T-helper 2 cell treated with Interferon-gamma antibody and Interleukin-4, amounts not matched to agents 100 ng/mL and 5 ng/mL, for 36 hours (primary cell): ENCODE results near the gene FSHB. TPM values are rescaled to one million over a fixed set of nuclear protein-coding genes. Genes with fewer than 3 reads are reported as not detected.
"Not testable (repeated sequence)": the region's sequence is repeated elsewhere in the genome, so short reads cannot be mapped to it uniquely, and the experiment has no call there.

Experiments used
- intact Hi-C: fragments of 100-400 bp; cut with micrococcal nuclease; formaldehyde crosslinking; loops from one replicate; pipeline ENCODE4 v1.15.1; 2023
- total RNA-seq: library from RNA; stranded (reverse); gene quantifications from 2 replicates; pipeline ENCODE4 v1.2.3, GENCODE V29; 2022

Gene FSHB
- not detected in 2 replicates for total RNA-seq

- intact Hi-C loops = no loop called here
Observed at GRCh38 chr11:30230714-30231113, at the start of gene FSHB. TSS of gene FSHB (plus strand) at chr11:30231014. CDS start at chr11:30231903, 889 bp downstream.

- intact Hi-C loops = no loop called here
Observed at GRCh38 chr11:30186748-30187147, 44.1 kb upstream of the FSHB start.

GRCh38 chr11:30192620-30193019 is 38.2 kb upstream of the FSHB start:
- intact Hi-C loops = no loop called here

- intact Hi-C loops = no loop called here
Observed at GRCh38 chr11:30196400-30197206, 34.2 kb upstream of the FSHB start.

- intact Hi-C loops = no loop called here
Observed at GRCh38 chr11:30197869-30198268, 32.9 kb upstream of the FSHB start.

- intact Hi-C loops = not testable (repeated sequence)
Observed at GRCh38 chr11:30202989-30203388, 27.8 kb upstream of the FSHB start.

- intact Hi-C loops = no loop called here
Observed at GRCh38 chr11:30203850-30204249, 27.0 kb upstream of the FSHB start.

- intact Hi-C loops = no loop called here
Observed at GRCh38 chr11:30206249-30206996, 24.4 kb upstream of the FSHB start.

GRCh38 chr11:30210357-30210756 is 20.5 kb upstream of the FSHB start:
- intact Hi-C loops = no loop called here

- intact Hi-C loops = no loop called here
Observed at GRCh38 chr11:30216534-30216933, 14.3 kb upstream of the FSHB start.

- intact Hi-C loops = no loop called here
Observed at GRCh38 chr11:30218278-30218677, 12.5 kb upstream of the FSHB start.

GRCh38 chr11:30225642-30226041 is 5.2 kb upstream of the FSHB start:
- intact Hi-C loops = no loop called here

- intact Hi-C loops = no loop called here
Observed at GRCh38 chr11:30228323-30228884, 2.4 kb upstream of the FSHB start.

GRCh38 chr11:30239025-30239424 is 8.2 kb downstream of the FSHB start:
- intact Hi-C loops = no loop called here

GRCh38 chr11:30244265-30244664 is 13.5 kb downstream of the FSHB start:
- intact Hi-C loops = no loop called here

GRCh38 chr11:30245621-30246020 is 14.8 kb downstream of the FSHB start:
- intact Hi-C loops = no loop called here

- intact Hi-C loops = no loop called here
Observed at GRCh38 chr11:30254307-30255298, 23.8 kb downstream of the FSHB start.

- intact Hi-C loops = no loop called here
Observed at GRCh38 chr11:30255637-30256036, 24.8 kb downstream of the FSHB start.

- intact Hi-C loops = no loop called here
Observed at GRCh38 chr11:30257058-30257457, 26.2 kb downstream of the FSHB start.

- intact Hi-C loops = no loop called here
Observed at GRCh38 chr11:30258679-30259078, 27.9 kb downstream of the FSHB start.

GRCh38 chr11:30260813-30261212 is 30.0 kb downstream of the FSHB start:
- intact Hi-C loops = no loop called here
